Colonic mucosa (tissue), 4 donors: Measurements from ENCODE around the gene RRAGD. TPM values are rescaled to one million over a fixed set of nuclear protein-coding genes. Genes with fewer than 3 reads are reported as not detected.

Experiments used
- DNase-seq: peaks from one replicate; pipeline ENCODE4 v3.0.0-alpha.2; 2020
- H3K27ac ChIP-seq: fragments of 200-600 bp; one replicate; pipeline ENCODE4 v1.8.0; 2021
- H3K27me3 ChIP-seq: fragments of 200-600 bp; one replicate; pipeline ENCODE4 v1.8.0; 2021
- H3K36me3 ChIP-seq: fragments of 200-600 bp; one replicate; pipeline ENCODE4 v1.8.0; 2021
- H3K4me1 ChIP-seq: fragments of 200-600 bp; one replicate; pipeline ENCODE4 v1.8.0; 2021; ENCODE audit warnings: mild to moderate bottlenecking
- H3K4me3 ChIP-seq: fragments of 200-600 bp; one replicate; pipeline ENCODE4 v1.8.0; 2021
- H3K9ac ChIP-seq, 2 donors: one replicate each; pipeline ENCODE4 v1.7.0; 2013; ENCODE audit warnings: control low read depth in 2 of 2, low read depth in 2 of 2, low read length in 2 of 2
- H3K9me3 ChIP-seq: fragments of 200-600 bp; one replicate; pipeline ENCODE4 v1.8.0; 2021
- CTCF ChIP-seq: fragments of 200-600 bp; IDR thresholded peaks from one replicate; pipeline ENCODE4 v1.8.0; 2022; ENCODE audit warnings: antibody characterized with exemption, mild to moderate bottlenecking
- intact Hi-C: fragments of 100-400 bp; cut with DNase I; formaldehyde crosslinking; loops from one replicate; pipeline ENCODE4 v1.14.1; 2022
- total RNA-seq, 2 donors: library from RNA; stranded (reverse); fragmentation: NEBNext Ultra II Directional in 1 of 2; extraction: Animal tissue kit (Norgen Biotek cat#: 25700) in 1 of 2; gene quantifications; one replicate each; pipeline ENCODE4 v1.2.1, GENCODE V29; 2021
- donor health status: healthy.
- donor health status: DM: no; HTN: no; CAD: no.
- donor health status: DM: no; HTN: no; CAD: no.

Gene RRAGD
- total RNA-seq, 2 donors from 2014 or later = 2.0 to 4.4 TPM

- H3K27ac ChIP-seq = no peak overlapping the region
These were observed 24.2 kb upstream of the RRAGD start for GRCh38 chr6:89436226-89436625.

DNA sequence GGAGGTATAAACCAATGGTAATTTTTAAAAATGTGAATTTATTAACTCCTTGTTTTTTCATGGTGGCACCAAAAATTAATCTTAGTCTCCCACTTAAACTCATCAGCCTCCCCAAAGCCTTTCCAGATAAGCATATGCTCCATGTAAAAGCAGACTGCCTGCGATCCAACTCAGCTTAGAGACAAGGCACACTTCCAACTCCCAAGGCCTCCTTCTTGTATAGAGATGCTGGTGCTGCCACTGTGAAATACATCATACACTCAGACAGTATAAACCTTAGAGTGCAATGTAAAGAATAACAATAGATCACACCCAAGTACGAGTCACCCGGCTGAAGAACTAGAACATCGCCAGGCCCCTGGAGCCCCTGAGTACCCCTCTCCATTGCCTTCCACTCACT is 22.9 kb upstream of the RRAGD start:
- H3K4me1 ChIP-seq = peaks cover 5% of the 10 kb centered on the region
- intact Hi-C loops = no loop called here
- no peaks in the 10 kb centered on the region for H3K9me3 ChIP-seq
- no peak overlapping the region for H3K9ac ChIP-seq
- no peak for DNase-seq
- no peaks in the 10 kb centered on the region for H3K36me3 ChIP-seq
- H3K27ac ChIP-seq = no peak overlapping the region
- H3K27me3 ChIP-seq = no peaks in the 10 kb centered on the region
- no peak for TF ChIP-seq CTCF
- no peak overlapping the region for H3K4me3 ChIP-seq

More at GRCh38 chr6:89436226-89436625, 24.2 kb upstream of the RRAGD start:
- Histone ChIP-seq H3K36me3 (no peaks in the 10 kb centered on the region), H3K9ac (no peak overlapping the region), H3K27me3 (no peaks in the 10 kb centered on the region), H3K9me3 (no peaks in the 10 kb centered on the region), H3K4me3 (no peak overlapping the region), H3K4me1 (peaks cover 5% of the 10 kb centered on the region)
- no peak for DNase-seq
- intact Hi-C loops = no loop called here
- TF ChIP-seq CTCF = no peak

GRCh38 chr6:89434150-89434499 is 22.1 kb upstream of the RRAGD start:
- Histone ChIP-seq H3K9ac (no peak overlapping the region), H3K27me3 (no peaks in the 10 kb centered on the region), H3K4me3 (peak overlapping the region; percentile 87), H3K4me1 (peaks cover 5% of the 10 kb centered on the region), H3K36me3 (no peaks in the 10 kb centered on the region), H3K9me3 (no peaks in the 10 kb centered on the region), H3K27ac (no peak overlapping the region)
- intact Hi-C loops = no loop called here
- no peak for DNase-seq
- no peak for TF ChIP-seq CTCF

DNA sequence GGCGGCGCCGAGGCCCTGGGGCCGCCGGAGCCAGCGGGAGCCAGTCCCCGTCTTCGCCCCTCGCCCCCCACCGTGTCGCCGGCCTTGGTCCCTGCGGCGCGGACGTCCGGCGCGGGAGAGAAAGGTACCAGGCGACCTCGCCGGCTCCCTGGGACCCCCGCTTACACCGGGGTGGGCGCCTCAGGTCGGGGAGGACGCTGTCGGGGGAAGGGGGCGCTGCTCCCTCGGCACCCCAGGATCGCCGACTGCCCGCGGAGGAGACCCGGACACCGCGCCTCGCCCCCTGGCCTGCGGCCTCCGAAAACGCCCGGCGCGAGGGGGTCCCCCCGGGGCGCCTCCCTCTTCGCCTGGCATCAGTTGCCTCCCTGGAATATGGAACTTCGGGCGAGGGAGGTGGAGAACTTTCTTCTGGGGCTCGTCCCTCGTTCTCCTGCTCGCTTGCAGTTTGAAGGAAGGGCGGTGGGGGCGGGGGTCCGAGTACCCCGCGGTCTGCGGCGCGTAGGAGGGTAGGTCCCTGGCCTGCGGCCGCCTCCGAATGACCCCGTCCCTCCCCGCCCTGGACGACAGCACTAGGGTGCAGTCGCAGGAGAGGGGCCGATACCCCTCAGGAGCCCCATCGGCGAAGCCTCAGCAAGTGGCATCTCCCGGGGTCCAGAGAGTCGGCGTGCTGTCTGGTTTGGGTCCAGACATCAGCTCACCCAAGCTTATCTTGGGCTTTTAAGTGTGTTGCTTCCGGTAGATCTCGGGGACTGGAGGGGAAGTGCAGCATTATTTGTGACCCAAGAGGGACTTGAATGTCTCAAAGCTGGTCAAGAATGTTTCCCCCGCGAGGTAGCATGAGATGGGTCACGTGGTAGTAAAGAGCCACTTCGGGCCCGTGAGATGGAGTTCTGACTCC is 21.4 kb upstream of the RRAGD start:
- H3K27ac ChIP-seq = no peak overlapping the region
- H3K9ac ChIP-seq = peak overlapping the region; percentile 12 to 79
- H3K27me3 ChIP-seq = no peaks in the 10 kb centered on the region
- TF ChIP-seq CTCF = no peak
- H3K4me1 ChIP-seq = peaks cover 5% of the 10 kb centered on the region
- H3K4me3 ChIP-seq = peak overlapping the region; percentile 87
- no peaks in the 10 kb centered on the region for H3K9me3 ChIP-seq
- intact Hi-C loops = loop anchor here (2.0 kb wide), 1 partner anchor 175 kb away; no protein-coding TSS in a partner anchor
- H3K36me3 ChIP-seq = no peaks in the 10 kb centered on the region
- DNase-seq = peak; percentile 19

DNA sequence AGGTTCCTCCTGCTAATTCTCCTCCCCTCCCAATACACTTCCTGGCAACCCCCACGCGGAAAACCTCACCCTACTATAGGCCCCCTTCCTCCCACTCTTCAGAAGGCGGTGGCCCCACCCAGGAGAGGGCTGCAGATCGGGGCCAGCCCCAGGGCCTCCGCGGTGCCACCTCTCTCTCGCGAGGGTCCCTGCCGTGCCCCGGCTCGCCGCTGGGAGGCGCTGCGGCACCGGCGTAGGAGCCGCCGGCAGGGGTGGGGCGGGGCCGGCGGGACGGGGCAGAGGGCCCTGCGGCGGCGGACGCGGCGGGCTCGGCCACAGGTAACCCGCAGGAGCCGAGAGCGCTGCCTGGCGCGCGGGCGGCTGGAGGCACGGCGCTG is 20.8 kb upstream of the RRAGD start, which contains the start of gene ANKRD6:
TSS of gene ANKRD6 (plus strand) at position 278 of the 377 bp plus-strand sequence. CDS start 133,825 bp downstream, outside the sequence.
- no peak within 1 kb of the TSS for H3K27ac ChIP-seq
- TF ChIP-seq CTCF = peak; percentile 56
- H3K36me3 ChIP-seq = no peaks in the 10 kb centered on the region
- no peaks in the 10 kb centered on the region for H3K9me3 ChIP-seq
- H3K4me1 ChIP-seq = peaks cover 5% of the 10 kb centered on the region
- H3K9ac ChIP-seq = peak within 1 kb of the TSS; percentile 12 to 79
- H3K27me3 ChIP-seq = no peaks in the 10 kb centered on the region
- intact Hi-C loops = loop anchor here (2.0 kb wide), 1 partner anchor 176 kb away; no protein-coding TSS in a partner anchor
- H3K4me3 ChIP-seq = peak within 1 kb of the TSS; percentile 87
- peak; percentile 73 for DNase-seq
